Left lung (tissue), 10 donors: ENCODE results near the gene P2RY14. TPM values are rescaled to one million over a fixed set of nuclear protein-coding genes. Genes with fewer than 3 reads are reported as not detected.

Experiments
- ATAC-seq: fragments of 200-7000 bp; cut with Tn5 transposase; one replicate; pipeline ENCODE4 v1.9.1; 2020; ENCODE audit warnings: moderate library complexity
- DNase-seq, 4 donors: peaks; one replicate each; pipeline ENCODE4 v3.0.0-alpha.2; 2013 to 2020
- H3K27ac ChIP-seq, 2 donors: fragments of 200-600 bp; sonication (generic) in 1 of 2; one replicate each; pipeline versions ENCODE4 v1.5.0 to v1.8.0; 2020 to 2021
- H3K27me3 ChIP-seq, 2 donors: fragments of 200-600 bp; sonication (generic) in 1 of 2; one replicate each; pipeline versions ENCODE4 v1.5.0 to v1.8.0; 2020 to 2021
- H3K36me3 ChIP-seq, 2 donors: fragments of 200-600 bp; sonication (generic) in 1 of 2; one replicate each; pipeline versions ENCODE4 v1.5.0 to v1.8.0; 2020 to 2021
- H3K4me1 ChIP-seq, 2 donors: fragments of 200-600 bp; one replicate each; pipeline ENCODE4 v1.8.0; 2021
- H3K4me3 ChIP-seq, 2 donors: fragments of 200-600 bp; sonication (generic) in 1 of 2; one replicate each; pipeline versions ENCODE4 v1.5.0 to v1.8.0; 2020 to 2021; ENCODE audit warnings: mild to moderate bottlenecking in 1 of 2
- H3K9me3 ChIP-seq, 2 donors: fragments of 200-600 bp; sonication (generic) in 1 of 2; one replicate each; pipeline versions ENCODE4 v1.5.0 to v1.8.0; 2020 to 2021
- intact Hi-C, 2 donors: fragments of 100-400 bp; cut with DNase I; formaldehyde crosslinking; loops; one replicate each; pipeline versions ENCODE4 v1.11.2 to v1.14.2; 2022
- polyA plus RNA-seq, 6 donors: library from polyadenylated mRNA; unstranded; fragments of 120-200 nt; gene quantifications; one replicate each; pipeline ENCODE4 v1.2.1, GENCODE V29; 2013; ENCODE audit not compliant: insufficient read length in 6 of 6
- total RNA-seq, 2 donors: library from RNA; stranded (reverse); fragmentation: NEBNext Ultra II Directional; extraction: Animal tissue kit (Norgen Biotek cat#: 25700); gene quantifications; one replicate each; pipeline ENCODE4 v1.2.1, GENCODE V29; 2021
- TF ChIP-seq, protein P1 (sequence below), 2 donors: fragments of 200-600 bp; sonication (generic) in 1 of 2; IDR thresholded peaks; one replicate each; pipeline versions ENCODE4 v1.5.0 to v1.8.0; 2021; ENCODE audit warnings: antibody characterized with exemption in 2 of 2
- donor health status: DM: no; HTN: yes; CAD: no.
- donor health status: DM: no; HTN: no; CAD: no.

P2RY14 gene
- total and polyA plus RNA-seq, 8 donors, result 2.4 to 6.4 (median 4.3) TPM

DNA sequence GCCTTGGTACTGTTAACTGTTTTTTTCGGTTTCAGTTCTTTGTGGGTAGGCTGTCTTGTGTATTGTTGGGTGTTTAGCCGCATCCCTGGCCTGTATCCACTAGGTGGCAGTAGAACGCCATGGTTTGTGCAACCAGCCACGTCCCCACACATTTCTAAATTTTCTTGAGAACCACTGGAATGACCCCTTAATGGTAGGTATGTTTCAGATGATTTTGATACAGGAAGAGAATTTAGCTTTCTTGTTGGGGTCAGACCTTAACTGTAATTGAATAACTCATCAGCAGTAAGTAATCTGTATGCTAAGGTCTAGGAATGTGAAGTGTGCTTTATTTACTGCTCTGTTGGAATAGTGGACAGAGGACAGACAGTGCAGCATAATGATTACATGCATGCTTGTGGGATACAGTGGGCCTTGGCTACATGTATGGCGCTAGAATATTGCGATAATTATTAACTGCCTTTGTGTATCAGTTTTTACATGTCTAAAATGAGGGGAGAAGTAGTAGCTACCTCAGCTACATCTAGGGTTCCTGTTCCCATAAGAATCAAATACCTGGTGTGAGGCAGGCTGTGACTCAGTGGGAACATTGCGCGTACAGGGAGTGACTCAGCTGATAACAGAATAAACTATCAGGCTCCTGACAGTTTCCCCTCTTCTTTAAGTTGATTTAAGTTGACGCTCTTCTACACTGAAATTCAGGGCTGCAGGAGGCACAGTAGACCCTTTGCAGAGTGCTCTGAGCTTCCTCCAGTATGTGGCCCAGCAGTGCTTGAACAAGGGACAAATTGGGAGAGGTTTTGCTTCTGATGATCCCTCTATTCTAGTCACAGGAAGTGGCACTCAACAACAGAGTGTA lies 50.3 kb downstream of the P2RY14 start:
- Histone ChIP-seq H3K9me3 (no peaks in the 10 kb centered on the region), H3K27me3 (no peaks in the 10 kb centered on the region), H3K27ac (peak overlapping the region in 1 of 2 donors; percentile 51), H3K4me1 (peaks cover 0 to 25% of the 10 kb centered on the region in 2 donors), H3K4me3 (no peak overlapping the region), H3K36me3 (no peaks in the 10 kb centered on the region)
- TF ChIP-seq, protein P1, sequence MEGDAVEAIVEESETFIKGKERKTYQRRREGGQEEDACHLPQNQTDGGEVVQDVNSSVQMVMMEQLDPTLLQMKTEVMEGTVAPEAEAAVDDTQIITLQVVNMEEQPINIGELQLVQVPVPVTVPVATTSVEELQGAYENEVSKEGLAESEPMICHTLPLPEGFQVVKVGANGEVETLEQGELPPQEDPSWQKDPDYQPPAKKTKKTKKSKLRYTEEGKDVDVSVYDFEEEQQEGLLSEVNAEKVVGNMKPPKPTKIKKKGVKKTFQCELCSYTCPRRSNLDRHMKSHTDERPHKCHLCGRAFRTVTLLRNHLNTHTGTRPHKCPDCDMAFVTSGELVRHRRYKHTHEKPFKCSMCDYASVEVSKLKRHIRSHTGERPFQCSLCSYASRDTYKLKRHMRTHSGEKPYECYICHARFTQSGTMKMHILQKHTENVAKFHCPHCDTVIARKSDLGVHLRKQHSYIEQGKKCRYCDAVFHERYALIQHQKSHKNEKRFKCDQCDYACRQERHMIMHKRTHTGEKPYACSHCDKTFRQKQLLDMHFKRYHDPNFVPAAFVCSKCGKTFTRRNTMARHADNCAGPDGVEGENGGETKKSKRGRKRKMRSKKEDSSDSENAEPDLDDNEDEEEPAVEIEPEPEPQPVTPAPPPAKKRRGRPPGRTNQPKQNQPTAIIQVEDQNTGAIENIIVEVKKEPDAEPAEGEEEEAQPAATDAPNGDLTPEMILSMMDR (IDR thresholded peaks at IDR 0.05), result peak; percentile 85 to 89
- intact Hi-C loops, result loop anchor here in 1 of 2 donors (2.0 kb wide), 1 partner anchor 55 kb away; no protein-coding TSS in a partner anchor
- DNase-seq (peak; percentile 63 to 87 (median 79)), ATAC-seq (peak; percentile 96)

DNA sequence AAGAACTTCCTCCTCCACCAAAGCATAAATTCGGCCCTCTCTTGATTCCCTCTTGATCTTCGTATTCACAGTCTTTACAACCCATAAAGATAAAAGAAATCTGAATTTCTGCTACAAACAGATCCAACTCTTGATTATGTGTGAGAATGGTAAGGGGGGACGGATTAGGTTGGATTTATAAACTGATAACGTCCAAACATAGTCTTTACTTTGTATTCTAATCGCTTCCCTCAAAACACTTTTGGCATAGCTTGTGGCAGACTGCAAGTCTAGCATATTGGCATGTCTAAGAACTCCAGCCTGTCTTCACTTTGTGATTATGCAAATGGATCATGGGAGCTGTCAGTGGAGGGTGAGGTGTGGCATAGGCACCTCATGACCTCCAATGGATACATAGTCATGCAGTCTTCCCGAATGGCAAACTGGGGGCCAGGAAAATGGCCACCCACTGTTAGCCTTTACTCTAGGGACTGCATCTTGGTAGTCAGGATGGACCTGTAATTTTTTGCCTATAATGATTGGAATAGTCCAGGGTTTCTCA lies 51.0 kb downstream of the P2RY14 start:
- no peaks in the 10 kb centered on the region for H3K9me3 ChIP-seq
- TF ChIP-seq, protein P1 (IDR thresholded peaks at IDR 0.05), result no peak
- H3K27me3 ChIP-seq, result no peaks in the 10 kb centered on the region
- H3K4me1 ChIP-seq, result peaks cover 0 to 25% of the 10 kb centered on the region in 2 donors
- no peak overlapping the region for H3K27ac ChIP-seq
- DNase-seq (no peak), ATAC-seq (peak; percentile 16)
- intact Hi-C loops, result loop anchor here in 1 of 2 donors (2.0 kb wide), 1 partner anchor 55 kb away; no protein-coding TSS in a partner anchor
- no peak overlapping the region for H3K4me3 ChIP-seq
- H3K36me3 ChIP-seq, result no peaks in the 10 kb centered on the region

DNA sequence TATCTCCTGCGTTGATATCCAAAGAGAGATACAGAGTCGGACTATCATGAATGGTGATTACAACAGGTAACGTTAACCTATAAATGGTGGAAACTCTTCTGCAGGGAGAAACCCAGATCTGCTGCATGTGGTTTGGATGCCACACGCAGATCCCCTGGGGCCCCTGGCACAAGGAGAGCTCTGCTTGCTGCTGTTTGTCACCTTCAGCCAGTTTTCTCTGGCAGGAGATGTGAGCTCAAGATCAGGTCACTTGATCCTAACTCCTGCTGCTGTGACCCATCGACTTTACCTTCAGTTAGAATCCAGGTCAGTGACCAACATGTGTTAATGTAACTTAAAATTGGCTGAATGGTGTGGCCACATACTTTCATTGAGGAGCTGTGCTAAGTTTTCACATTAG lies 51.5 kb downstream of the P2RY14 start:
- no peaks in the 10 kb centered on the region for H3K36me3 ChIP-seq
- H3K9me3 ChIP-seq, result no peaks in the 10 kb centered on the region
- TF ChIP-seq, protein P1 (IDR thresholded peaks at IDR 0.05), result no peak
- peaks cover 0 to 25% of the 10 kb centered on the region in 2 donors for H3K4me1 ChIP-seq
- H3K27ac ChIP-seq, result no peak overlapping the region
- ATAC-seq, result no peak
- no peak for DNase-seq
- intact Hi-C loops, result loop anchor here in 1 of 2 donors (2.0 kb wide), 1 partner anchor 56 kb away; no protein-coding TSS in a partner anchor
- no peaks in the 10 kb centered on the region for H3K27me3 ChIP-seq
- no peak overlapping the region for H3K4me3 ChIP-seq

DNA sequence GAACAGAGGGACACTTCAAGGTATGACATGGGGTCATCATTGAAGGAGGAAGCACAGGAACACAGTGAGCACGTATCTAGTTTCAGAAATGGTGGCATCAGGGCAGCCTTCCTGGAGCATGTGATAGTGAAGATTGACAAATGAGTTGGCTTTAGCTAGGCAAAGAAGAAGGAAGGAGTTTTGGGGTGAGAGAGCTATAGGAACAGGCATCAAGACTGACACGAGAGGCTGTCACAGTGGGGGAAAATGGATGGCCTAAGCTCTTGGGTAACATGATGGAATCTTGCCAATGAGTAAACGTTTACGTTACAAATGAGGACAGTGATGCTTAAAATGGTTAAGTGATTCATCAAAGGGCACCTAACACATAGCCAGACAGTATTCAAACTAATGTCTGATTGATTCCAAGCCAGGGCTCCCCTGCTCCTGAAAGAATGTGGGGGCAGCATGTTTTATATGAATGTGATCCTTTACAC lies 52.2 kb downstream of the P2RY14 start:
- H3K4me3 ChIP-seq, result no peak overlapping the region
- ATAC-seq (no peak), DNase-seq (no peak)
- TF ChIP-seq, protein P1 (IDR thresholded peaks at IDR 0.05), result no peak
- no peak overlapping the region for H3K27ac ChIP-seq
- no peaks in the 10 kb centered on the region for H3K27me3 ChIP-seq
- H3K4me1 ChIP-seq, result peaks cover 0 to 25% of the 10 kb centered on the region in 2 donors
- intact Hi-C loops, result loop anchor here in 1 of 2 donors (2.0 kb wide), 1 partner anchor 57 kb away; no protein-coding TSS in a partner anchor
- no peaks in the 10 kb centered on the region for H3K36me3 ChIP-seq
- H3K9me3 ChIP-seq, result no peaks in the 10 kb centered on the region
